ENCODE measurements around the gene EPHA5. TPM values are rescaled to one million over a fixed set of nuclear protein-coding genes. Genes with fewer than 3 reads are reported as not detected.

The EPHA5 gene
- total RNA-seq, 1 experiment from 2014 or later = 0.04 TPM

DNA sequence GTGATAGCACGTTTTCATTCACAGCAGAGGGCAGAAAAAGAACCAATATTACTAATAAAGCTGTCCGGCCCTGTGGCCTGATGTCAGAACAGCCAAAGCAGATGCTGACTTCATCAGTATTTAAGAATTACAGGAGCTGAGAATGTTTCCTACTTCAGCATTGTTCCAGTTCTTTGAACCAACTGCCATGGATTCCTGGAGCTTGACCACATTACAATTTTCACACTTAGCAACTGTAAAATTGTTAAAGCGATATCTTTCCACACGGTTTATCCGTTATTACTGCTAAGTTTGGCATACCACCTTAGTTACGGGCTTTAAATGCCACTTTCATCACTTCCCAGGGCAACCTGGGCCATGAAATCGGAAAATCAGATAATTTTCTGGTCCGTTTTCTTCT is 118.2 kb downstream of the EPHA5 start:
- no peaks in the 10 kb centered on the region for H3K27me3 Mint-ChIP-seq (ENCODE audit: low read depth)
- H3K27ac Mint-ChIP-seq = no peak overlapping the region
- no peaks in the 10 kb centered on the region for H3K4me1 Mint-ChIP-seq
- TF ChIP-seq, protein P1, sequence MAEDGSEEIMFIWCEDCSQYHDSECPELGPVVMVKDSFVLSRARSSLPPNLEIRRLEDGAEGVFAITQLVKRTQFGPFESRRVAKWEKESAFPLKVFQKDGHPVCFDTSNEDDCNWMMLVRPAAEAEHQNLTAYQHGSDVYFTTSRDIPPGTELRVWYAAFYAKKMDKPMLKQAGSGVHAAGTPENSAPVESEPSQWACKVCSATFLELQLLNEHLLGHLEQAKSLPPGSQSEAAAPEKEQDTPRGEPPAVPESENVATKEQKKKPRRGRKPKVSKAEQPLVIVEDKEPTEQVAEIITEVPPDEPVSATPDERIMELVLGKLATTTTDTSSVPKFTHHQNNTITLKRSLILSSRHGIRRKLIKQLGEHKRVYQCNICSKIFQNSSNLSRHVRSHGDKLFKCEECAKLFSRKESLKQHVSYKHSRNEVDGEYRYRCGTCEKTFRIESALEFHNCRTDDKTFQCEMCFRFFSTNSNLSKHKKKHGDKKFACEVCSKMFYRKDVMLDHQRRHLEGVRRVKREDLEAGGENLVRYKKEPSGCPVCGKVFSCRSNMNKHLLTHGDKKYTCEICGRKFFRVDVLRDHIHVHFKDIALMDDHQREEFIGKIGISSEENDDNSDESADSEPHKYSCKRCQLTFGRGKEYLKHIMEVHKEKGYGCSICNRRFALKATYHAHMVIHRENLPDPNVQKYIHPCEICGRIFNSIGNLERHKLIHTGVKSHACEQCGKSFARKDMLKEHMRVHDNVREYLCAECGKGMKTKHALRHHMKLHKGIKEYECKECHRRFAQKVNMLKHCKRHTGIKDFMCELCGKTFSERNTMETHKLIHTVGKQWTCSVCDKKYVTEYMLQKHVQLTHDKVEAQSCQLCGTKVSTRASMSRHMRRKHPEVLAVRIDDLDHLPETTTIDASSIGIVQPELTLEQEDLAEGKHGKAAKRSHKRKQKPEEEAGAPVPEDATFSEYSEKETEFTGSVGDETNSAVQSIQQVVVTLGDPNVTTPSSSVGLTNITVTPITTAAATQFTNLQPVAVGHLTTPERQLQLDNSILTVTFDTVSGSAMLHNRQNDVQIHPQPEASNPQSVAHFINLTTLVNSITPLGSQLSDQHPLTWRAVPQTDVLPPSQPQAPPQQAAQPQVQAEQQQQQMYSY (CRISPR knock-in tag; IDR thresholded peaks at IDR 0.05) = no peak
- TF ChIP-seq ZNF532 (CRISPR knock-in tag; IDR thresholded peaks at IDR 0.05; ENCODE audit: borderline replicate concordance) = no peak
- TF ChIP-seq GTF2I (CRISPR knock-in tag; conservative IDR thresholded peaks at IDR 0.05) = no peak
- no peak for TF ChIP-seq RORB (CRISPR knock-in tag; IDR thresholded peaks at IDR 0.05)
- TF ChIP-seq RELA (CRISPR knock-in tag; IDR thresholded peaks at IDR 0.05; ENCODE audit: borderline replicate concordance) = no peak
- H3K9me3 Mint-ChIP-seq = no peaks in the 10 kb centered on the region
- POLR2A ChIA-PET = no interaction called here
- DNase-seq (ENCODE audit: low spot score) (no peak), ATAC-seq (no peak)
- no peak overlapping the region for H3K4me3 Mint-ChIP-seq
- no peaks in the 10 kb centered on the region for H3K36me3 Mint-ChIP-seq
- CTCF ChIA-PET = no interaction called here

- Mint-ChIP-seq H3K27me3 (ENCODE audit: low read depth) (no peaks in the 10 kb centered on the region), H3K27ac (no peak overlapping the region), H3K36me3 (no peaks in the 10 kb centered on the region), H3K9me3 (no peaks in the 10 kb centered on the region), H3K4me1 (no peaks in the 10 kb centered on the region), H3K4me3 (no peak overlapping the region)
- CTCF ChIA-PET = no interaction called here
- no peak for DNase-seq (ENCODE audit: low spot score)
- POLR2A ChIA-PET = no interaction called here
- no peak for ATAC-seq
- no peak for TF ChIP-seq ZNF281 (CRISPR knock-in tag; IDR thresholded peaks at IDR 0.05)
- no peak for TF ChIP-seq PREB (CRISPR knock-in tag; IDR thresholded peaks at IDR 0.05; ENCODE audit: borderline replicate concordance)
- TF ChIP-seq MYBL2 (CRISPR knock-in tag; IDR thresholded peaks at IDR 0.05) = no peak
- TF ChIP-seq TP53 (CRISPR knock-in tag; IDR thresholded peaks at IDR 0.05) = no peak
- TF ChIP-seq, protein P1 (CRISPR knock-in tag; IDR thresholded peaks at IDR 0.05) = no peak
- no peak for TF ChIP-seq TEAD4 (CRISPR knock-in tag; IDR thresholded peaks at IDR 0.05)
- TF ChIP-seq FOXP1 (CRISPR knock-in tag; IDR thresholded peaks at IDR 0.05; ENCODE audit: borderline replicate concordance) = no peak
- TF ChIP-seq, protein P2, sequence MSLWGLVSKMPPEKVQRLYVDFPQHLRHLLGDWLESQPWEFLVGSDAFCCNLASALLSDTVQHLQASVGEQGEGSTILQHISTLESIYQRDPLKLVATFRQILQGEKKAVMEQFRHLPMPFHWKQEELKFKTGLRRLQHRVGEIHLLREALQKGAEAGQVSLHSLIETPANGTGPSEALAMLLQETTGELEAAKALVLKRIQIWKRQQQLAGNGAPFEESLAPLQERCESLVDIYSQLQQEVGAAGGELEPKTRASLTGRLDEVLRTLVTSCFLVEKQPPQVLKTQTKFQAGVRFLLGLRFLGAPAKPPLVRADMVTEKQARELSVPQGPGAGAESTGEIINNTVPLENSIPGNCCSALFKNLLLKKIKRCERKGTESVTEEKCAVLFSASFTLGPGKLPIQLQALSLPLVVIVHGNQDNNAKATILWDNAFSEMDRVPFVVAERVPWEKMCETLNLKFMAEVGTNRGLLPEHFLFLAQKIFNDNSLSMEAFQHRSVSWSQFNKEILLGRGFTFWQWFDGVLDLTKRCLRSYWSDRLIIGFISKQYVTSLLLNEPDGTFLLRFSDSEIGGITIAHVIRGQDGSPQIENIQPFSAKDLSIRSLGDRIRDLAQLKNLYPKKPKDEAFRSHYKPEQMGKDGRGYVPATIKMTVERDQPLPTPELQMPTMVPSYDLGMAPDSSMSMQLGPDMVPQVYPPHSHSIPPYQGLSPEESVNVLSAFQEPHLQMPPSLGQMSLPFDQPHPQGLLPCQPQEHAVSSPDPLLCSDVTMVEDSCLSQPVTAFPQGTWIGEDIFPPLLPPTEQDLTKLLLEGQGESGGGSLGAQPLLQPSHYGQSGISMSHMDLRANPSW (CRISPR knock-in tag; conservative IDR thresholded peaks at IDR 0.05; ENCODE audit: low read depth) = no peak
- TF ChIP-seq ZNF396 (CRISPR knock-in tag; IDR thresholded peaks at IDR 0.05; ENCODE audit: borderline replicate concordance) = no peak
- TF ChIP-seq, protein P3, sequence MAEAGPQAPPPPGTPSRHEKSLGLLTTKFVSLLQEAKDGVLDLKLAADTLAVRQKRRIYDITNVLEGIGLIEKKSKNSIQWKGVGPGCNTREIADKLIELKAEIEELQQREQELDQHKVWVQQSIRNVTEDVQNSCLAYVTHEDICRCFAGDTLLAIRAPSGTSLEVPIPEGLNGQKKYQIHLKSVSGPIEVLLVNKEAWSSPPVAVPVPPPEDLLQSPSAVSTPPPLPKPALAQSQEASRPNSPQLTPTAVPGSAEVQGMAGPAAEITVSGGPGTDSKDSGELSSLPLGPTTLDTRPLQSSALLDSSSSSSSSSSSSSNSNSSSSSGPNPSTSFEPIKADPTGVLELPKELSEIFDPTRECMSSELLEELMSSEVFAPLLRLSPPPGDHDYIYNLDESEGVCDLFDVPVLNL (CRISPR knock-in tag; IDR thresholded peaks at IDR 0.05; ENCODE audit: borderline replicate concordance, low read depth) = no peak
These were observed 119.8 kb downstream of the EPHA5 start for GRCh38 chr4:65550500-65550899.

Measured in WTC11 (cell line).